Measurements from ENCODE around the gene CCDC51. TPM values are rescaled to one million over a fixed set of nuclear protein-coding genes. Genes with fewer than 3 reads are reported as not detected.

Gene CCDC51
- total and polyA plus RNA-seq, 2 donors (not counting 1 experiment from before 2014, with no cell fraction given), result 5.0 to 5.9 TPM

GRCh38 chr3:48465237-48465530 lies 25.3 kb upstream of the CCDC51 start:
- Histone ChIP-seq H3K4me1 (ENCODE audit: control insufficient read depth in 2 of 2, insufficient read depth in 2 of 2, low read length in 2 of 2) (peaks cover 44 to 47% of the 10 kb centered on the region in 2 donors), H2AFZ (ENCODE audit: insufficient read depth, low read depth, low read length, poor library complexity, severe bottlenecking) (peak overlapping the region; percentile 82), H3K79me2 (ENCODE audit: control insufficient read depth, insufficient read depth, low read length) (peaks cover 52% of the 10 kb centered on the region), H3K27ac (ENCODE audit: low read length in 2 of 2) (peak overlapping the region; percentile 96 to 99), H3K9me3 (ENCODE audit: control extremely low read depth in 1 of 3, control insufficient read depth in 2 of 3, insufficient read depth in 1 of 3, low read length in 2 of 3) (no peaks in the 10 kb centered on the region), H4K20me1 (ENCODE audit: control insufficient read depth, insufficient read depth, low read length, poor library complexity, severe bottlenecking) (peaks cover 35% of the 10 kb centered on the region), H3K27me3 (replicated peaks in 1 of 4; ENCODE audit: control extremely low read depth in 1 of 4, control insufficient read depth in 3 of 4, insufficient read depth in 4 of 4, low read length in 3 of 4) (no peaks in the 10 kb centered on the region), H3K36me3 (replicated peaks in 1 of 2; ENCODE audit: control extremely low read depth in 1 of 2, control insufficient read depth in 1 of 2, extremely low read depth in 1 of 2, insufficient read depth in 2 of 2, low read length in 1 of 2) (peaks cover 2 to 46% of the 10 kb centered on the region in 2 experiments), H3K9ac (ENCODE audit: low read length) (no peak overlapping the region), H3K4me3 (ENCODE audit: control extremely low read depth in 1 of 5, extremely low read depth in 1 of 5, insufficient read depth in 1 of 5, low read depth in 2 of 5, low read length in 4 of 5) (no peak overlapping the region), H3K4me2 (replicated peaks; ENCODE audit: low read depth, low read length, poor library complexity, severe bottlenecking) (peak overlapping the region; percentile 95)
- no peak for DNase-seq
- TF ChIP-seq EZH2 (IDR thresholded peaks at IDR 0.05; ENCODE audit: borderline replicate concordance, insufficient read depth, low read depth, low read length, poor library complexity, severe bottlenecking) (no peak), CTCF (IDR thresholded peaks at IDR 0.05) (no peak)
- H3K27me3 Mint-ChIP-seq, result no peaks in the 10 kb centered on the region
- H3K27ac Mint-ChIP-seq, result peak overlapping the region; percentile 94
- H3K4me1 Mint-ChIP-seq, result peaks cover 48% of the 10 kb centered on the region
- ATAC-seq (ENCODE audit: low read depth), result no peak
- ChIA-PET POLR2A (interaction anchor here (0.6 to 2.6 kb wide), 2 partner anchors 35 to 42 kb away, joined by 9 to 20 read pairs; no protein-coding TSS in a partner anchor), CTCF (interaction anchor here (1.1 to 17.7 kb wide), 7 partner anchors 19 to 93 kb away, joined by 3 to 240 read pairs (median 9); partner anchors contain the start of genes ATRIP and SHISA5)
- H3K9me3 Mint-ChIP-seq (ENCODE audit: insufficient read depth), result no peaks in the 10 kb centered on the region
- peak overlapping the region; percentile 94 for H3K4me3 Mint-ChIP-seq
- intact Hi-C loops (cut with micrococcal nuclease), result loop anchor here (1.0 to 10.0 kb wide), 3 partner anchors 8 to 220 kb away; partner anchors contain the start of gene NCKIPSD
- 74% methylated on average over 7 of the region's 7 CpGs for WGBS (ENCODE audit: insufficient coverage)

GRCh38 chr3:48464713-48465221 lies 24.8 kb upstream of the CCDC51 start:
- POLR2A ChIA-PET, result interaction anchor here (0.5 to 2.6 kb wide), 4 partner anchors 25 to 157 kb away, joined by 3 to 20 read pairs (median 6); partner anchors contain the start of genes CCDC51 and TMA7
- ATAC-seq (ENCODE audit: low read depth), result no peak
- no peak overlapping the region for H3K4me3 Mint-ChIP-seq

More at GRCh38 chr3:48464713-48465221, 24.8 kb upstream of the CCDC51 start:
- H3K4me1 Mint-ChIP-seq, result peaks cover 44% of the 10 kb centered on the region
- no peak overlapping the region for H3K9ac ChIP-seq (ENCODE audit: low read length)
- peak overlapping the region; percentile 26 for H3K27ac Mint-ChIP-seq
- peak; percentile 13 for DNase-seq
- no peaks in the 10 kb centered on the region for H3K9me3 Mint-ChIP-seq (ENCODE audit: insufficient read depth)
- no peak overlapping the region for H3K4me3 ChIP-seq (ENCODE audit: control extremely low read depth in 1 of 5, extremely low read depth in 1 of 5, insufficient read depth in 1 of 5, low read depth in 2 of 5, low read length in 4 of 5)
- H3K27ac ChIP-seq (ENCODE audit: low read length in 2 of 2), result peak overlapping the region in 1 of 2 donors; percentile 99
- H3K4me1 ChIP-seq (ENCODE audit: control insufficient read depth in 2 of 2, insufficient read depth in 2 of 2, low read length in 2 of 2), result peaks cover 40 to 43% of the 10 kb centered on the region in 2 donors
- no peaks in the 10 kb centered on the region for H3K27me3 Mint-ChIP-seq
- CTCF ChIA-PET, result interaction anchor here (0.6 to 17.7 kb wide), 11 partner anchors 9 to 93 kb away, joined by 3 to 240 read pairs (median 8); partner anchors contain the start of genes ATRIP and SHISA5
- H2AFZ ChIP-seq (ENCODE audit: insufficient read depth, low read depth, low read length, poor library complexity, severe bottlenecking), result no peak overlapping the region
- H3K36me3 ChIP-seq (replicated peaks in 1 of 2; ENCODE audit: control extremely low read depth in 1 of 2, control insufficient read depth in 1 of 2, extremely low read depth in 1 of 2, insufficient read depth in 2 of 2, low read length in 1 of 2), result peaks cover 2 to 46% of the 10 kb centered on the region in 2 experiments
- WGBS (ENCODE audit: insufficient coverage), result 98% methylated on average over 17 of the region's 17 CpGs
- TF ChIP-seq EZH2 (IDR thresholded peaks at IDR 0.05; ENCODE audit: borderline replicate concordance, insufficient read depth, low read depth, low read length, poor library complexity, severe bottlenecking), result no peak
- no peak for TF ChIP-seq CTCF (IDR thresholded peaks at IDR 0.05)
- intact Hi-C loops (cut with micrococcal nuclease), result loop anchor here (1.0 to 10.0 kb wide), 3 partner anchors 9 to 220 kb away; partner anchors contain the start of gene NCKIPSD
- H3K79me2 ChIP-seq (ENCODE audit: control insufficient read depth, insufficient read depth, low read length), result peaks cover 48% of the 10 kb centered on the region
- no peaks in the 10 kb centered on the region for H3K27me3 ChIP-seq (replicated peaks in 1 of 4; ENCODE audit: control extremely low read depth in 1 of 4, control insufficient read depth in 3 of 4, insufficient read depth in 4 of 4, low read length in 3 of 4)
- H3K4me2 ChIP-seq (replicated peaks; ENCODE audit: low read depth, low read length, poor library complexity, severe bottlenecking), result no peak overlapping the region
- H3K9me3 ChIP-seq (ENCODE audit: control extremely low read depth in 1 of 3, control insufficient read depth in 2 of 3, insufficient read depth in 1 of 3, low read length in 2 of 3), result no peaks in the 10 kb centered on the region
- peaks cover 35% of the 10 kb centered on the region for H4K20me1 ChIP-seq (ENCODE audit: control insufficient read depth, insufficient read depth, low read length, poor library complexity, severe bottlenecking)

Measured in B cell (primary cell).